H9 (cell line): ENCODE results near the gene SERPINA6. TPM values are rescaled to one million over a fixed set of nuclear protein-coding genes. Genes with fewer than 3 reads are reported as not detected.

Source experiments
- DNase-seq: peaks from one replicate; pipeline ENCODE4 v3.0.0-alpha.2; 2017
- H2AFZ ChIP-seq: one replicate; pipeline ENCODE4 v1.6.1; 2013; ENCODE audit warnings: mild to moderate bottlenecking, low read length, control low read depth, moderate library complexity
- H2AK5ac ChIP-seq: 2 replicates; pipeline ENCODE4 v1.6.1; 2013; ENCODE audit warnings: low read length, control low read depth, mixed read lengths; ENCODE audit not compliant: insufficient read length
- H2BK120ac ChIP-seq: one replicate; pipeline ENCODE4 v1.6.1; 2013; ENCODE audit warnings: low read depth, mild to moderate bottlenecking, low read length, control low read depth, inconsistent platforms; ENCODE audit not compliant: poor library complexity, severe bottlenecking
- H2BK12ac ChIP-seq: 2 replicates; pipeline ENCODE4 v1.6.1; 2013; ENCODE audit warnings: low read length, control low read depth, mixed read lengths, low read depth; ENCODE audit not compliant: insufficient read length
- H2BK15ac ChIP-seq: 2 replicates; pipeline ENCODE4 v1.6.1; 2013; ENCODE audit warnings: low read depth, low read length, control low read depth
- H2BK20ac ChIP-seq: one replicate; pipeline ENCODE4 v1.6.1; 2013; ENCODE audit warnings: low read depth, mild to moderate bottlenecking, low read length, control low read depth, inconsistent platforms; ENCODE audit not compliant: poor library complexity, severe bottlenecking
- H2BK5ac ChIP-seq: 2 replicates; pipeline ENCODE4 v1.6.1; 2013; ENCODE audit warnings: low read length, control low read depth, mixed read lengths; ENCODE audit not compliant: insufficient read length
- H3K14ac ChIP-seq: 2 replicates; pipeline ENCODE4 v1.6.1; 2013; ENCODE audit warnings: low read length, control low read depth; ENCODE audit not compliant: insufficient read depth
- H3K18ac ChIP-seq: 2 replicates; pipeline ENCODE4 v1.6.1; 2013; ENCODE audit warnings: low read depth, mild to moderate bottlenecking, mixed read lengths, low read length, control low read depth; ENCODE audit not compliant: insufficient read length
- H3K23ac ChIP-seq: 2 replicates; pipeline ENCODE4 v1.6.1; 2013; ENCODE audit warnings: low read length, control low read depth, mixed read lengths, low read depth; ENCODE audit not compliant: insufficient read length
- H3K23me2 ChIP-seq: 2 replicates; pipeline ENCODE4 v1.6.1; 2013; ENCODE audit warnings: low read depth, mild to moderate bottlenecking, mixed read lengths, low read length, control low read depth; ENCODE audit not compliant: insufficient read length, poor library complexity, severe bottlenecking
- H3K27ac ChIP-seq: 2 replicates; pipeline ENCODE4 v1.5.1; 2013; ENCODE audit warnings: low read length, control low read depth, mixed read lengths, low read depth; ENCODE audit not compliant: insufficient read length
- H3K27me3 ChIP-seq: 2 replicates; pipeline ENCODE4 v1.6.1; 2013; ENCODE audit warnings: low read length, control low read depth, inconsistent platforms; ENCODE audit not compliant: insufficient read depth
- H3K4ac ChIP-seq: 2 replicates; pipeline ENCODE4 v1.6.1; 2013; ENCODE audit warnings: low read depth, mild to moderate bottlenecking, control low read depth, inconsistent platforms, low read length, moderate library complexity
- H3K4me1 ChIP-seq: 2 replicates; pipeline ENCODE4 v1.6.1; 2013; ENCODE audit warnings: low read length, control low read depth, inconsistent platforms; ENCODE audit not compliant: insufficient read depth
- H3K4me2 ChIP-seq: 2 replicates; pipeline ENCODE4 v1.6.1; 2013; ENCODE audit warnings: low read length, control low read depth, mixed read lengths; ENCODE audit not compliant: insufficient read length, insufficient read depth
- H3K56ac ChIP-seq: 2 replicates; pipeline ENCODE4 v1.6.1; 2013; ENCODE audit warnings: low read depth, mild to moderate bottlenecking, mixed read lengths, low read length, control low read depth; ENCODE audit not compliant: insufficient read length
- H3K79me1 ChIP-seq: 2 replicates; pipeline ENCODE4 v1.6.1; 2013; ENCODE audit warnings: low read depth, mild to moderate bottlenecking, moderate library complexity, low read length, control low read depth, inconsistent platforms; ENCODE audit not compliant: insufficient read depth, poor library complexity, severe bottlenecking
- H3K79me2 ChIP-seq: 2 replicates; pipeline ENCODE4 v1.6.1; 2013; ENCODE audit warnings: low read length, control low read depth, inconsistent platforms; ENCODE audit not compliant: insufficient read depth
- H3K9ac ChIP-seq: 2 replicates; pipeline ENCODE4 v1.6.1; 2013; ENCODE audit warnings: low read length, control low read depth, mixed read lengths; ENCODE audit not compliant: insufficient read length; ENCODE audit errors: extremely low read depth
- H3K9me3 ChIP-seq: one replicate; pipeline ENCODE4 v1.6.1; 2013; ENCODE audit warnings: low read depth, low read length, inconsistent platforms; ENCODE audit not compliant: control insufficient read depth
- H3T11ph ChIP-seq: one replicate; pipeline ENCODE4 v1.6.1; 2013; ENCODE audit warnings: mild to moderate bottlenecking, low read length, control low read depth, inconsistent platforms
- H4K20me1 ChIP-seq: one replicate; pipeline ENCODE4 v1.6.1; 2013; ENCODE audit not compliant: control insufficient read depth, insufficient read length, insufficient read depth
- H4K5ac ChIP-seq: 2 replicates; pipeline ENCODE4 v1.6.1; 2013; ENCODE audit warnings: low read depth, mild to moderate bottlenecking, mixed read lengths, low read length, control low read depth; ENCODE audit not compliant: insufficient read length
- H4K8ac ChIP-seq: replicated peaks from 2 replicates; pipeline ENCODE4 v1.6.1; 2013; ENCODE audit warnings: low read length, control low read depth, mixed read lengths, low read depth; ENCODE audit not compliant: insufficient read length
- H4K91ac ChIP-seq: 2 replicates; pipeline ENCODE4 v1.6.1; 2013; ENCODE audit warnings: low read depth, mild to moderate bottlenecking, moderate library complexity, mixed read lengths, low read length, control low read depth; ENCODE audit not compliant: insufficient read length
- H3K27ac Mint-ChIP-seq, 3 experiments: 2 replicates in 2 of 3; 3 replicates in 1 of 3; pipeline ENCODE4 v1.8.0; 2020 to 2021; ENCODE audit warnings: mixed read lengths in 3 of 3, mild to moderate bottlenecking in 1 of 3, moderate library complexity in 1 of 3
- H3K27me3 Mint-ChIP-seq: 2 replicates; pipeline ENCODE4 v1.8.0; 2021; ENCODE audit warnings: low read depth, mild to moderate bottlenecking, moderate library complexity, mixed read lengths
- H3K36me3 Mint-ChIP-seq, 3 experiments: 2 replicates in 2 of 3; 3 replicates in 1 of 3; pipeline ENCODE4 v1.8.0; 2020 to 2021; ENCODE audit warnings: low read depth in 3 of 3, mixed read lengths in 3 of 3; ENCODE audit not compliant: insufficient read depth in 1 of 3
- H3K4me1 Mint-ChIP-seq, 2 experiments: 2 replicates each; pipeline ENCODE4 v1.8.0; 2020; ENCODE audit warnings: mixed read lengths in 2 of 2
- H3K4me3 Mint-ChIP-seq, 2 experiments: 2 replicates in 1 of 2; 3 replicates in 1 of 2; pipeline ENCODE4 v1.8.0; 2020 to 2021; ENCODE audit warnings: mild to moderate bottlenecking in 2 of 2, mixed read lengths in 2 of 2, moderate library complexity in 1 of 2
- H3K9me3 Mint-ChIP-seq, 2 experiments: 2 replicates in 1 of 2; 3 replicates in 1 of 2; pipeline ENCODE4 v1.8.0; 2020; ENCODE audit warnings: mild to moderate bottlenecking in 2 of 2, mixed read lengths in 2 of 2, moderate library complexity in 1 of 2
- WGBS: extraction: QIAGEN DNeasy Blood & Tissue Kit; methylation state at CpG from one replicate; pipeline ENCODE4 v1.1.7; 2013; ENCODE audit warnings: missing lambda C conversion rate, low lambda C conversion rate, mixed read lengths; ENCODE audit not compliant: insufficient read length; ENCODE audit errors: extremely low coverage; 5-methylcytosine and 5-hydroxymethylcytosine counted together
- total RNA-seq: library from RNA; stranded (reverse); gene quantifications from 2 replicates; pipeline ENCODE4 v1.2.1, GENCODE V29; 2021
- TF ChIP-seq, protein P1 (sequence below): fragments of 200-600 bp; sonication (generic); conservative IDR thresholded peaks from 3 replicates; pipeline ENCODE4 v1.8.0; 2021; ENCODE audit warnings: antibody characterized with exemption, mild to moderate bottlenecking

Gene SERPINA6
- total RNA-seq, 1 experiment from 2014 or later = not detected

DNA sequence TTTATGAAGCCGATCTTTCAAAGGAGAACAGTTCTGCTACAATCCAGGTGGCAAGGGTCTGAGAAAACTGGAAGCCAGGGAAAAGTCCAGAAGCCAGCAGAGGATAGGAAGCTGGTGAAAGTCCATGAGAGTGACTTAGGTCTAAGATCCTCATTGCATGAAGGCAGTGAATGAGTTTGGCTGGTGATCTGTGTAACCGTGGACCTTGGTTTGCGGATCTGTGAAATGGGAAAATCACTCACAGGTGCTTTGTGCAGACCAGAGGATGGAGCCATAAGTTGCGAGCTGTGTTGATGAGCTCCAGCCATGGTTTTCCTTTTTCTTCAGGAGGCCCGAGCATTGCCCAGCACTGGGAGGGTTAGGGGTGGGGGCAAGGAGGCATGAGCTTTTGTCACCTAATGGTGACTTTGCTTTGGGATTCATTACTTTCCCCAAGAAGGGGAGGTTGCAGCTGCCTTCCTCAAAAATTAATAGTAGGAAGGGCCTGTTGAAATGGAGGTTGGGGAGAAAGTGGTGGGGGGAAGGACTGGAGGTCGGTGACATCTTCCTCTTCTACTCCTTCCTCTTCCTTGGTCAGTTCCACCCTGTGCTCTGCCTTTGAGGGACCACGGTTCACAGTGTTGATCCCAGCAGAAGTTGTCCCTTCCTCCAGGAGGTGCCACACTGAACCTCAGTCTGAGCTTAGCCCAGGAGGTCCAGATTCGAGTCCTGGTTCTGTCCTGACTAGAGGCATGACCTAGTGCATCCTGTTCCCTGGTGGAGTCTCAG lies 20.3 kb upstream of the SERPINA6 start:
- Histone ChIP-seq H2AFZ (no peak overlapping the region), H3K4ac (no peak overlapping the region), H2BK120ac (no peak overlapping the region), H3K9ac (no peak overlapping the region), H4K5ac (no peak overlapping the region), H3K23ac (no peak overlapping the region), H3K14ac (no peak overlapping the region), H2BK20ac (no peak overlapping the region), H3K56ac (no peak overlapping the region), H4K20me1 (no peaks in the 10 kb centered on the region), H4K91ac (no peak overlapping the region), H3K23me2 (no peaks in the 10 kb centered on the region), H3K79me1 (no peaks in the 10 kb centered on the region), H2AK5ac (no peak overlapping the region), H3T11ph (no peak overlapping the region), H4K8ac (no peak overlapping the region), H3K79me2 (no peaks in the 10 kb centered on the region), H3K4me1 (no peaks in the 10 kb centered on the region), H2BK12ac (no peak overlapping the region), H3K27me3 (no peaks in the 10 kb centered on the region), H3K9me3 (no peaks in the 10 kb centered on the region), H3K18ac (no peak overlapping the region), H3K27ac (no peak overlapping the region), H2BK15ac (no peak overlapping the region), H2BK5ac (no peak overlapping the region), H3K4me2 (no peak overlapping the region)
- no peak for DNase-seq
- no peaks in the 10 kb centered on the region; a peak in 1 of 5 replicates for H3K9me3 Mint-ChIP-seq
- no peaks in the 10 kb centered on the region for H3K36me3 Mint-ChIP-seq
- no peak overlapping the region for H3K4me3 Mint-ChIP-seq
- no CpG with 5 or more reads among the region's 8 CpGs for WGBS
- peaks cover 12% of the 10 kb centered on the region for H3K27me3 Mint-ChIP-seq
- TF ChIP-seq, protein P1, sequence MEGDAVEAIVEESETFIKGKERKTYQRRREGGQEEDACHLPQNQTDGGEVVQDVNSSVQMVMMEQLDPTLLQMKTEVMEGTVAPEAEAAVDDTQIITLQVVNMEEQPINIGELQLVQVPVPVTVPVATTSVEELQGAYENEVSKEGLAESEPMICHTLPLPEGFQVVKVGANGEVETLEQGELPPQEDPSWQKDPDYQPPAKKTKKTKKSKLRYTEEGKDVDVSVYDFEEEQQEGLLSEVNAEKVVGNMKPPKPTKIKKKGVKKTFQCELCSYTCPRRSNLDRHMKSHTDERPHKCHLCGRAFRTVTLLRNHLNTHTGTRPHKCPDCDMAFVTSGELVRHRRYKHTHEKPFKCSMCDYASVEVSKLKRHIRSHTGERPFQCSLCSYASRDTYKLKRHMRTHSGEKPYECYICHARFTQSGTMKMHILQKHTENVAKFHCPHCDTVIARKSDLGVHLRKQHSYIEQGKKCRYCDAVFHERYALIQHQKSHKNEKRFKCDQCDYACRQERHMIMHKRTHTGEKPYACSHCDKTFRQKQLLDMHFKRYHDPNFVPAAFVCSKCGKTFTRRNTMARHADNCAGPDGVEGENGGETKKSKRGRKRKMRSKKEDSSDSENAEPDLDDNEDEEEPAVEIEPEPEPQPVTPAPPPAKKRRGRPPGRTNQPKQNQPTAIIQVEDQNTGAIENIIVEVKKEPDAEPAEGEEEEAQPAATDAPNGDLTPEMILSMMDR = no peak
- H3K27ac Mint-ChIP-seq = peak overlapping the region in 1 of 3 experiments; percentile 9; a peak in 1 of 7 replicates
- H3K4me1 Mint-ChIP-seq = no peaks in the 10 kb centered on the region
